HG02623 (cell line): ENCODE measurements around the gene DCDC2.
"Not testable (repeated sequence)": the region's sequence is repeated elsewhere in the genome, so short reads cannot be mapped to it uniquely, and the experiment has no call there.

Source experiments
- ATAC-seq: cut with Tn5 transposase; IDR thresholded peaks from one replicate; pipeline ENCODE4 v1.9.1; 2021; ENCODE audit warnings: moderate library complexity; ENCODE audit not compliant: unreplicated experiment

The DCDC2 gene

DNA sequence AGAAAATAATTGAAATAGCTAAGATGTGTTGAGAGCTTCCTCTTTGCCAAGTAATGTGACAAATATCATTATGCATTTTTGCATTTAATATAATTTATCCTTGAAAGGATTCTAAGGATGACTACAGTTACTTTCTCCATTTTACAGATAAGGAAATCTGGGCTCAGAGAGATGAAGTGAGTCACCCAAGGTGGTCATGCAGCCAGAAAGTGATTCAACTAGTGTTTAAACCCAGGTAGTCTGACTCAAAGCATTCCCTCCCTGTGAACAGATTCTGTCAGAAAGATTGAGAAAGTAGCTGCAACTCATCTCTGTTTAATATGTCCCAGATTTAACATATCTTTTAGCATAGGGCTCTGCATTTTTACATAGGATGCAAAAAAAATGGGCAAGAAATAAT lies 203.7 kb downstream of the DCDC2 start:
- no peak for ATAC-seq

DNA sequence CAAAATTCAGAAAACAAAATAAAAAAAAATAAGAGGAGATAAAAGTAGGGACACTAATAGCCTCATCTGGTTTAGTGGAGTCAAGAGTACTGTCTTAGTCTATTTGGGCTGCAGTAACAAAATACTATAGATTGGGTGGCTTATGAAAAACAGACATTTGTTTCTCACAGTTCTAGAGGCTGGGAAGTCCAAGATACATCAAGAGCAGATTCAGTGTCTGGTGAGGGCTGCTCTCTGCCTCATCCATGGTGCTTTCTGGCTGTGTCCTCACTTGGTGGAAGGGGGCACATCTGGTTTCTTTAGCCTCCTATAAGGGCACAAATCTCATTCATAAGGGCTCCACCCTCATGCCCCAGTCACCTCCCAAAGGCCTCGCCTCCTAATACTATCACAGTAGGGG lies 205.8 kb downstream of the DCDC2 start:
- ATAC-seq = no peak

DNA sequence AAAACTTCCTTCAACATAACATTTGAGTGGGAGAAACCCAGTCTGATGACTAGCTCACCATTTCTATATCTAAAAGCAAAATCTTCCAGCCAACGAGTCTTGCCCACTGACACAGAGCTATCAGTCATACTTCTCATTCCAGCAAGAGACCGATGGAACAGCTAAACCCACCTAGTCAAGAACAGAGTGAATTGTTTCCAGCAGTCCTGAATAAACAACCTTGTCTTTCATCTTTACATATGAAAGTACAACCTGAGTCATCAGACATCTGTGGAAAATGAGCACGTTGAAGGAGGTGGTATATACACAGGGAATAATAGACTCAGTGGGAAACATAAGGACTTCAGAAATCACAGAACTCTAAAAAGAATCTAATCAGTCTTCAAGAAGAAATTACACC lies 208.0 kb downstream of the DCDC2 start:
- no peak for ATAC-seq

DNA sequence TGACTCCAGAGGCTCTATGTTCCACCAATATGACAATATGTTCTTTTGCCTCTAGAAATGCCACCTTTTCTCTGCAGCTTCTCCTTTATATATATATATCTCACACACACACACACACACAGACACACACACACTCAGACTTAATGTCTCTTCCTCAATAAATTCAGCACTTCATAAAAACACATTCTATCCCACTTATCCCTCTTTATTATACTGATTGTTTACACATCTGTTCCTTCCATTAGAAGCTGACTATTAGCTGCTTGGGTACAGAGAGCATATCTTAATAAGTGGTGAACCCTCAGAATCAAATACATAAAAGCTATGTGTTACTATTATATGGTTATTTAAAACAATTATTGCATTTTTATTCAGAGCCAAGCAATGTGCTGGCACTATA lies 208.6 kb downstream of the DCDC2 start:
- ATAC-seq = no peak

DNA sequence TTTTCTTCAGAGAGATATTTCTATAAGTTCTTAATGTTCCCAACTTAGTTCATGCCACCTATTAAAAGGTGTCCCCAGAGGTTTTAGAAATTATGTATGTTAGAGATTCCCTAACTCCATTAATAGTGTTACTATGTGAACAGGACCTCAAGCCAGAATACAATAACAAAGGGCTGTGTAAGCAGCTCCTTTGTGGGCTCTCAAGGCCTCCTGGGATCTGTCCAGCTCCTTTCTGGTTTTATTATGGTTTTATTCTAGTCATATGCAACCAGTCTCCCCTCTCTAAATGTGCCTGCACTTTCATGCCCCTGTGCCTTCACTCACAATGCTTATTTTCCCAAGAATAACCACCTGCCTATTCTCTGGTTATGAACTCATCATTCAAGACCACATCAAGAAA lies 209.2 kb downstream of the DCDC2 start:
- no peak for ATAC-seq

DNA sequence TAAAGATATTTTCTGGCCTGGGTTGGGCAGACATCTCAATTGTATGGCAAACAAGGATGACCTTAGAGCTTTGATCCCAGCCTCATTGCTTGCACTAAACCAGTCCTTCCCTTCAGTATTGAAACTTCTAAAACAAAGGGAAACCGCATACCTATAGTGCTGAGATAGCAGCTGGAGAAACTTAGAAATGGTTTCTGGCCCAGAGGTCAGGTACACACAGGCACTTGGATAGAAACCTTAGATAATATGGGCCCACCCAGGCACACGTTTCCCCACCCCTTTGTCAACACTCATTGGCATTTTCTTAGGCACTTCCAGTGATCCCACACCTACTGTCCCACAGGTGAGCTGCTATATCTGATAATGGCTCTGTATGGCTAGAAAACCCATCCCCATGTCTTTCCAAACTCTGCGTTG lies 209.7 kb downstream of the DCDC2 start:
- no peak for ATAC-seq

DNA sequence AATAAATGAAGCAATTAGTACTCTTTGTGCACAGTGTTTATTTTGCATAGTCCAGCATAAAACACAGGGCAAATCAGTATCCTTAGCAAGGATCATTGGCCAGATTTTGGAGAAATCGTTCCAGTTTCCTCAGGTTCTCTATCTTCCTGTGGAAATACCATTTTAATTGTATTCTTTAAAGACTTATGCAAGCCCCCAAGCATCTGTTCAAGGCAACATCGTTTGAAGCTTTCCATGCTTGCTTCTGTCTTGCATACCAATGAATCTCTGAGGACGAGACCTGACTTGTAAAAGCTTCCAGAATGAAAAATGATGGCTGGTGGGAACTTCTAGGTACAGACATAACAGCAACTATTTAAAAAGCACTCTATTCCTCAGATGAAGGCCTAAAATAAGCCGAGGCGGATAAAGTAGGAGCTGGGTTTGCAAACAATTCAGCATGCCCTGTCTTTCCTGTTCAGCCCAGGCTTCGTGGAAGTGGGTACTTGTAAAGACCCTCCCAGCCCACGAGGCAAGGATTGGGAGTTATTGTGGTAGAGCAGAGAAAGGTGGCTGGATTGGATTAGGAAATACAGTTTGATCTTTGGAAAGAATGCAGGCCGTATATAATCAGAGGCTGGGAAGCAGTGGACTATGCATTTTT lies 210.2 kb downstream of the DCDC2 start:
- no peak for ATAC-seq

DNA sequence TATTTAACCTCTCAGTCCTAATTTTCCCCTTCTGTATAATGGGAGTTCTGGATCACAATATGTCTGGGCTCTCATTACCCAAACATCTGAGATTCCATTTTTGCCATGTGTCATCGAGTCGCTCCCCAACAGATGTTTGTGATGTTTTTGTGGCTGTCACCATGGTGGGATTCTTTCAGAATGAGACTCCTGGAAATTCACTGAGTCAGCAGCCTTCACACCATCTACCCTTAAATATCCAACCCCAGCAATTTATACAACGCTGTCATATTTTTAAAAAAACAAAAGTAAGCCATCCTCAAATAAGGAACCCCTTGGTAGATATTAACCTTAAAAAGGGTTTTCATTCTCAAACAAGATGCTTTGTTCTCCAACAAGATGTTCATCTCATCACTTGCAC lies 211.0 kb downstream of the DCDC2 start:
- no peak for ATAC-seq

DNA sequence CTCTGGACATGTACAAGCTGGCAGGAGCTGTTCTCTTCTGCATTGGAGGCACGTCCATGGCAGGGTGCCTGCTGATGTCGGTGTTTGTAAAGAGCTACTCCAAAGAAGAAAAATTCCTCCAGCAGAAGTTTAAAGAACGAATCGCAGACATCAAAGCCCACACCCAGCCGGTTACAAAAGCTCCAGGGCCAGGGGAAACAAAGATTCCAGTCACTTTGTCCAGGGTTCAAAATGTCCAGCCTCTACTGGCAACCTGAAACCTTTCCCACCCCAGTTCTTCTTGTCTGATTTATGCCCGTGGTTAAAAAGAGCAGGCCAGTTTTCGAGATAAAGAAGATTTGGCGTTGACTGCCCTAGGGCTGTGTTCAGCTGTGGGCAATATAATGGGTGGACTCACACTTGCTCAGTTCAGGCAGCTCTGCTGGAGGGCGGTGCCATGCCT lies 212.1 kb downstream of the DCDC2 start:
- no peak for ATAC-seq

DNA sequence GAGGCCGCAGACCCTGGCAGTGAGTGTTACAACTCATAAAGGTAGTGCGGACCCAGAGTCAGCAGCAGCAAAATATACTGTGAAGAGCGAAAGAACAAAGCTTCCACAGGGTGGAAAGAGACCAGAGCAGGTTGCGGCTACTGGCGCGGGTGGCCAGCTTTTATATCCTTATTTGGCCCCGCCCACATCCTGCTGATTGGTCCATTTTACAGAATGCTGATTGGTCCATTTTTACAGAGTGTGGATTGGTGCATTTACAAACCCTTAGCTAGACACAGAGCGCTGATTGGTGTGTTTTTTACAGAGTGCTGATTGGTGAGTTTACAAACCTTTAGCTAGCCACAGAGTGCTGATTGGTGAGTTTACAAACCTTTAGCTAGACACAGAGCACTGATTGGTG lies 215.1 kb downstream of the DCDC2 start:
- not testable (repeated sequence) for ATAC-seq

DNA sequence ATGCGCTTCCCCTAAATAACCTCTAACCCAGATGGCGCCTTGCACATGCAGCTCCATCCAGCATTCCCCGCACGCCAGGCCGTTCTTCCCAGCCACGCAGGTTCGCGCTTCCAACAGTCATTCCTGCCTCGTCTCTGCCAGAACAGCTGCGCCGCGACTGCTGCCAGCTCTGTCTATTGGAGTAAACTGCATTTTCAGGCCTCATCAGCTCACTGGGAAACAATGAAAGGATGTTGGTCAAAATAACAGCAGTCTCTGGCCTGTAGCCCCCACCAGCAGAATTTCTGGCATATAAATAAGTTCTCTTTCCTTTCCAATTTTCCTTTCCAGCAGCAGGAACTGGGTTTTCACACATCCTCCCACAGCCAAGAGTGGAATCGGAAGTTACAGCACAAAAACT lies 217.3 kb downstream of the DCDC2 start:
- no peak for ATAC-seq

DNA sequence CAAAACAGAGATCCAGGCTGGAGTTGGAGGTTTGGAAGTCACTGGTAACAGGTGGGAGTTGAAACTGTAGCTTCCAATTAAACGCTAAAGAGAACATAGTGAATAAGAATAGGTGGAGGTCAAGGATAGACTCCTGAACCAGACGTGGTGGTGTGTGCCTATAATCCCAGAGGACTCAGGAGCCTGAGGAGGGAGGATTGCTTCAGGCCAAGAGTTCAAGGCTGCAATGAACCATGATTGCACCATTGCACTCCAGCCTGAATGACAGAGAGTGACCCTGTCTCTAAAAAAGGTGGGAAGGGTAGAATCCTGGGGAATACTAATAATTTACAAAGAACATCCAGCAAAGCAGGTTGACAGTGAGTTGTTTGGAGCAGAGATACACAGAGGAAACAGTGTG lies 218.2 kb downstream of the DCDC2 start:
- ATAC-seq = no peak

DNA sequence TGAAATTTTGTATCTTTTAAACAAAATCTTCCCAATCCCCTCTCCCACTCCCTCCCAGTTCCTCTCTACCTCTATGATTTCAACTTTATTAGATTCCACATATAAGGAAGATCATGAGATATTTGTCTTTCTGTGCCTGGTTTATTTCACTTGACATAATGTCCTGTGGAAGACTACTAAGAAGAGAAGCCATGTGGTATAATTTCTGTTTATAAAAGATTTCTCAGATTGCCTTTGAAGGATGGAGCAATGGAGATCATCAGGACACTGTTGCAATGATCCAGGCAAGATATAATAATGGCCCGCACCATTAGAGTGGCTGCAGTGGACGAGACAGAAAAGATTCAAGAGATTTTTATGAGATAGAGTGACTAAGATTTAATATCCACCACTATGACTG lies 218.8 kb downstream of the DCDC2 start:
- no peak for ATAC-seq

DNA sequence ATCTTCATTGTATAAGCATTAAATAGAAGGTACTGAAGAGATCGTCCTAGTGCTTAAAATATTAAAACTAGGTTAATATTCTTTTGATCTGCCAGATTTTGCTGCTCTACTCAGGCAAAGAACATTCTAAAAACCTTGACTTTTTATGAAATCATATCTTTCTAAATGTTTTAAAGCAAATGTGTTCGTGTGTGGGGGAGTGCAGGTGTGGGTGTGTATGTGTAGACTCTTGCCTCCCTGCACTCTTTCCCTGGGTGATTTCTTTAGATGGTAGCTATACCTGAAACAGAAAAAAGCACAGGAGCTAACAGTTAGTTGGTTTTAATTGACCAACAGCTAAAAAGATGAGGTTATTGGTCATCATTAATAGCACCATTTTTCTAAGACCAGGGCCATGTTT lies 226.1 kb downstream of the DCDC2 start:
- no peak for ATAC-seq

DNA sequence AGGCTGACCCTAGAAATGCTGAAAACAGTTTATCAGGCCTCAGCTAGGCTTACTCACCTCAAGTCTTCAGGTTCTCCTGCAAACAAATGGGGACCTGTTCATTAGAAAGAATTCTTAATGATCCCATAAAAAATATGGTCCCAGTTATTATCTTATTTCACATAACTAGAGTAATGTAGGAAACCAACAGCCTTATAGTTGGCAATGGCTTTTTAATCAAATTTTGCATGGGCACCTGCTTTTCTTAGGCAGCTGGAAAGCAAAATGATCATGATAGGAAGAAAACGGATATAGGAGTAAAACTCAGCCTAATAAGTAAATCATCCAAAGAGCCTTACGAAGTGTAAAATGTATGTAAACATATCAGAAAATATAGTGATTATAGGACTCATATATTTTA lies 230.5 kb downstream of the DCDC2 start:
- no peak for ATAC-seq

DNA sequence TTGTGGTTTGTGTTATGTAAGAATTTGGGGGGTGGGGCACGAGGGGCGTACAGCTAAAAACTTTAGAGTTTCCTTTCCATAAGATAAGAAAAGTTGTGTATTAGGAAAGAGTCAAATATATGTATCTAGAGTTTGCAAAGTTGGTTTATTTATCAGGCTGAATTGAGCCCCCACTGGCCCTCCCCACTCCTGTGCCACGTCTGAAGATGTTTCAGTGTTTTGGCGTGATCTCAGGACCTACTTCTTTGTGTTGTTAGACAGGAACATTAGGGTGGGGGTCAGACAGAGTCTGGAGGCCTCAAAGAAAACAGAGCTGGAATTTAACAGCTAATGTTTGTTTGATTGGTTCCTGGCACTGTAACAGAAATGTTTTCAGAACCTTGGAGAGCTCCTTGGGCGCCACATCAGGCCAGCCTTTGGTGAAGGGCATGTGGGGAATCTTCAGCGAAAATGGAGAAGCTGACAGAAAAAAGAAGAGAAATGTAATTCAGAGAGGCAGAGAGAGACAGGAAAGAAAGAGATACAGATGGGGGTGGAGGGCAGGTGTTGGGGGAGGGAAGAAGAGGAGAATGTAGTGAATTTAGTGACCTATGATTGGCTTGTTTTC lies 231.2 kb downstream of the DCDC2 start:
- no peak for ATAC-seq

DNA sequence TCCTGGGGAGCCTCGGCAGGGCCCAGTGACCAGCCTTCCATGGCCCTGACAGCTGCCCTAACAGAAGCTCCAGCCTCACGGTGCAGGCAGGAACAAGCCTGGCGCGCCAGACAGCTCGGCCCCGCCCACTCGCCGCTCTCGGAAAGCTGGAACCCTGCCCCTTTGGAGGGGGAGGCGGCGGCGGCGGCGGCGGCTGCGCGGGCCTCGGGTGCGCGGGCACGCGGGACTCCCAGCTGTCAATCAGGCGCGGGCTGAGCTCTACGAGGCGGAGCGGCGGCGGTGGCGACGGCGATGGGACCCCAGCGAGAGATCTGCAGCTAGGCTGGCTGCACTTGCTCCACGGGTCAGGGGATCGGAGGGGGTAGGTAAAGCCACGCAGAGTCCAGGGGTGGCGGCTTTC lies 231.9 kb downstream of the DCDC2 start, which contains the start of gene NRSN1:
Gene NRSN1 (plus strand): TSS at position 236 of the 400 bp plus-strand sequence. CDS start 8,113 bp downstream, outside the sequence.
- ATAC-seq = no peak

DNA sequence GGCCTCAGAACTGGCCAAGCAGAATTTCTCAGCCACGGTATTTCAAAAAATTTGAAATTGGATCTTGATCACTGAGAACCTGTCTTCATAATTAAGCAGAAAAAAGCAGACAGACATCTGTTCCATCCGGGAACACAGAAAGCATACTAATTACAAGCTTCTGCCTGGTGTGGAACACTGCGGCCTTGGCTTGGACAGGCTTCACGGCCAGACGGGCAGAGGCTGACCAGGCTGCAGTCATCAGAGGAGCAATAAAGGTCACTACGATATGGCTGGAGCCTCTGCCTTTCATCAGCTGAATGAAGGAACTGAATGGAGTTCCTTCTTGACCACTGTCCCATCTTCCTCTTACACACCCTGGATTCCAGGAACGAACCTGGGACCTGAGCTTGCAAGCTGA lies 235.7 kb downstream of the DCDC2 start:
- ATAC-seq = no peak
